Measurements from ENCODE around the gene DLG2. TPM values are rescaled to one million over a fixed set of nuclear protein-coding genes. Genes with fewer than 3 reads are reported as not detected.
A peak's percentile ranks its signal among the peaks of the same experiment; 100 is the strongest.
"Not testable (repeated sequence)": the region's sequence is repeated elsewhere in the genome, so short reads cannot be mapped to it uniquely, and the experiment has no call there.

The DLG2 gene
- total RNA-seq, 1 donor: 1.1 TPM

DNA sequence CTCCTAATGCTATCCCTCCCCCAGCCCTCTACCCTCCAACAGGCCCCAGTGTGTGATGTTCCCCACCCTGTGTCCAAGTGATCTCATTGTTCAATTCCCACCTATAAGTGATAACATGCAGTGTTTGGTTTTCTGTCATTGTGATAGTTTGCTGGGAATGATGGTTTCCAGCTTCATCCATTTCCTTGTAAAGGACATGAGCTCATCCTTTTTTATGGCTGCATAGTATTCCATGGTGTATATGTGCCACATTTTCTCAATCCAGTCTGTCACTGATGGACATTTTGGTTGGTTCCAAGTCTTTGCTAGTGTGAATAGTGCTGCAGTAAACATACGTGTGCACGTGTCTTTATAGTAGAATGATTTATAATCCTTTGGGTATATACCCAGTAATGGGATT lies 277.6 kb downstream of the DLG2 start:
- DNase-seq (ENCODE audit: low read depth in 2 of 3, low spot score in 2 of 3): not testable (repeated sequence)

DNA sequence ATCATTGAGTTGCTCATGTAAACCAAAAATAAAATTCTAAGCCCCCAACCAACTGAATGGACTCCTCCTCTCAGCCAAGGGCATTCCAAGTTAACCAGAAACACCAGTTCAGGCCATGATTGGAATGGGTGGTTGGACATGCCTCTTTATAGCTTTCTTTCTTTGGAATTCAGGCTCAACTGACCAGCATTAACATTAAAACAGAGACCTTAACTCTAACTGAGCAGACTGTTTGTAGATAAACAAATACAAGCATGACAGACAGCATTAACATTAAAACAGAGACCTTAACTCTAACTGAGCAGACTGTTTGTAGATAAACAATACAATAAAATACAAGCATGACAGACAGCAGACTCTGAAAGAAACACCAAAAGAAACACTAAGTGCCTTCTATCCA lies 278.2 kb downstream of the DLG2 start:
- DNase-seq (ENCODE audit: low read depth in 2 of 3, low spot score in 2 of 3): no peak

DNA sequence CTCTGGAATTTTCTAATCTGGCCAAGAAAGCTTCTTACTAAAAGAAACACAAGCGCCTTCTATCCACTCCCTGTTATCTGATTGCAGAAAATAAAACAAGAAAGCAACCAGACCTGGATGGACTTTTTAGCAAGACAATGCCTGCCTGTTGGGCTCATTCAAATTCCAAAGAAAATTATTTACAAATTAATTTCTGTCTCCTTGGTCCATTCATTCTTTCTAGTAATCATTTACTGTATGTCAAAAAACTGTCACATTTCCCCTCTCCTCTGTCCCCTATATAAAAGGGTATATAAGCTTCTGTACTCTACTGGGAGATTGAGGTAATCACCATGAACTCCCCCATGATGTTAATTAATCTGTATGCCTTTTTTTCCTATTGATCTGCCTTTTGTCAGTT lies 279.9 kb downstream of the DLG2 start:
- DNase-seq (ENCODE audit: low read depth in 2 of 3, low spot score in 2 of 3): no peak

DNA sequence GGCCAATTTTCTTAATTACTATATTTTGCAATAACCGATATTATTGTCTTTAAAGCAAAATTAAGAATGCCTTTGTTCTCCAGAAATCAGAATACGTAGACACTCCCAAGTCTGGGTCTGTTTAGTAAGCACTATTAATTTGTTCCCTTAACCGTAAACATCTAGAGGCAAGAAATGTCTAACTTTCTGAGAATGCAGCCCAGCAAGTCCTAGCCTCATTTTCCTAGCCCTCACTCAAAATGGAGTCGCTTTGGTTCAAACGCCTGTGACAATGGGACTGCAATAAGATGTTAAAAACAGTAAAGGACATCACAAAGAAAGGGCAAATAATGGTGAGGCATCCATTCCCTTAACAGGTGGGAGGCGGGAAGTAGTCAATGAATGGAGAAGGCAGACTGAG lies 280.7 kb downstream of the DLG2 start:
- no peak for DNase-seq (ENCODE audit: low read depth in 2 of 3, low spot score in 2 of 3)

DNA sequence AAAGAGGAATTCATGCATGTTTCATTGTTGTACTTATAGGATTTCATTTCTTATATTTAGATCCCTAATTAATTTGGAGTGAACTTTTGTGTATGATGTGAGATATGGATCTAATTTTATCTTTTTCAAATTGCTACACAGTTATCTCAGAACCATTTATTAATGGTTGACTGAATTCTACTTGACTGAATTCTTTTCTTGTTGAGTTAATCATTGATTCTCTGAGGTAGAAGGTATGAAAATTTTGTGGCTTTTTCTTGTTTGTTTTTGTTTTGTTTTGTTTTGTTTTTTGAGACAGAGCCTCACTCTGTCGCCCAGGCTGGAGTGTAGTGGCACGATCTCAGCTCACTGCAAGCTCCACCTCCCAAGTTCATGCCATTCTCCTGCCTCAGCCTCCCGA lies 286.3 kb downstream of the DLG2 start:
- not testable (repeated sequence) for DNase-seq (ENCODE audit: low read depth in 2 of 3, low spot score in 2 of 3)

DNA sequence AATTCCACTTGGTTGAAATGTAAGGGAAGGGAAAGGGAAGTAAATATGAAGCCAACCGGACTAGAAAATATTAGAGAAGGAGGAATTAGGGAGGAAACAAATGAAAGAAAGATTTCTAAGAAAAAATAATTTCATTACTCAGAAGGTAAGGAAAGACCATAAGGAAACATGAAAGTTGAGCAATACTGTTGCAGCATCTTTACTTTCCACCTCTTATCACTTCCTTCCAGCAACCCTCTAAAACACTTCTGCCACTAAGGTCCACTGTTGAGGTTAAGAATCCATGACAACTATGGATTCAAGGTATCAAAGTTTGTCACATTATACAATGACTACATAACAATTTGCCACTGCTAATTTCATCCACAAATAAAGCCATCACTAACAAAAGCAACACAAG lies 308.6 kb downstream of the DLG2 start:
- DNase-seq (ENCODE audit: low read depth in 2 of 3, low spot score in 2 of 3): no peak

DNA sequence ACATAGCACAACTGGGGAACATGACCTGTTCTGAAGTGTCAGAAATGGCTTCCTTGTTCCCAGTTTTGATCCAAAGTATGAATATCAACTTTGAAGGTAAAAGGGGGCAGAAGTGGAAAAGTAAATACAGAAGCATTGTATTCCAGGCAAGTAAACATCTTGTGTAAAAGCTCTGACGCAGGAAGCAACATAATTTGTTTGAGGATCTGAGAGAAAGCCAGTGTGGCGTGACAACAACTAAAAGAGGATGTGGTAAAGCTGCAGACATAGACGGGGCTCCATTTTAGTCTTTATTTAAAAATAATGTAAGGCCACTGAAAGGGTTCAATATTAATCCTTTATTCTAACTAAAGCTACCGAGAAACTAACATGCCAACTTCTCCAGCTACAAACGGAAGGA lies 310.2 kb downstream of the DLG2 start:
- DNase-seq (ENCODE audit: low read depth in 2 of 3, low spot score in 2 of 3): no peak

DNA sequence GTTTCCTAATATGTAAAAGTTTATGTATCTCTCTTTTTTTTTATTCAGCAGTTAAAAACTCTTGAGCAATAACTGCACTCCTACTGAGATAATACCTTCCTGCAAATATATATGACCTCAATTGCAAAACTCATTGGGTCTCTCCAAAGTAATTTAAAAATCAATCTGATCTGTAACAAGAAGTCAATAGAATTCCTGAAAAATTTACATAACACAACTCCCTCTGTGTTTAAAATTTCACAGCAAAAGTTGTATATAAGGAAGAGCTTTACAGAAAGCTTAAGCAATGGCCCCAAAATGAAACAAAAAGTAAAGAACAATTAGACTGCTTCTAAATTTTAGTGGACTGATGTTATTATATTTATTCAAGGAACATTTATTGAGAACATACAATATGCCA lies 313.4 kb downstream of the DLG2 start:
- no peak for DNase-seq (ENCODE audit: low read depth in 2 of 3, low spot score in 2 of 3)

DNA sequence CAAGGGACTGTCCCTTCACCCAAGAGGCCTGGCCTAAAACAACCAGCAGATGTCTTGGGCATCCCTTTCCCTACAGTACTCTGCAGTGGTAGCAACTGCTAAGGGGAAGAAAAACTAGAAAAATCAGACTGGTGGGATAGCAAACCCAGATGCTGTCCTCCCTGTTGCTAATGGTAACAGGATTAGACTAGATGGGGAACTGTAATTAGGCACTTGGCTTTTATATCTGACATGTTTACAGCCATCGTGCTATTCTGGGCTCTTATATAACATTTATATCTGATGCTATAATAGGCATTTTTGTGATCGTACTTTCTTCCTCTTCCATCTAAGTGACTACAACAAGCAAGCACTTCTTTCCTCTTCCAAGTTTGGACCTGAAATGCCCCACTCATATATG lies 316.7 kb downstream of the DLG2 start:
- DNase-seq (ENCODE audit: low read depth in 2 of 3, low spot score in 2 of 3): no peak

DNA sequence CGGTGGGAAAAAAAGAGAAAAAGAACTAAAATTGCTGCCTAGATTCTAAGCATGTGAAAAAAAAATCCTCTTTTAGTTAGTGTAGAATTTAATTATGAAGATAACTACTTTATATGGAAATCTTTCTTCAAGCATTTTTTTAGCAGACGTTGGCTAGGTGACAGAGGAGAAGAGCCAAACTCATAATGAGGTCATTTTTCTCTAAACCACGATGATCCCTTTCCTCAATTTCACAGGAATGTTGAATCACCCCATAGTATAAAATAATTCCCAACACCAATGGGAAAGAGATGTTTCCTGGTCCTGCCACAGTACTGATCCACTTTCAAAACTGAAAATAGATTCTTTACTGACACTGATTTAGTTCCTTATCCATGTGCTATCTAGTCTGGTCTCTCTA lies 319.8 kb downstream of the DLG2 start:
- DNase-seq (ENCODE audit: low read depth in 2 of 3, low spot score in 2 of 3): no peak

DNA sequence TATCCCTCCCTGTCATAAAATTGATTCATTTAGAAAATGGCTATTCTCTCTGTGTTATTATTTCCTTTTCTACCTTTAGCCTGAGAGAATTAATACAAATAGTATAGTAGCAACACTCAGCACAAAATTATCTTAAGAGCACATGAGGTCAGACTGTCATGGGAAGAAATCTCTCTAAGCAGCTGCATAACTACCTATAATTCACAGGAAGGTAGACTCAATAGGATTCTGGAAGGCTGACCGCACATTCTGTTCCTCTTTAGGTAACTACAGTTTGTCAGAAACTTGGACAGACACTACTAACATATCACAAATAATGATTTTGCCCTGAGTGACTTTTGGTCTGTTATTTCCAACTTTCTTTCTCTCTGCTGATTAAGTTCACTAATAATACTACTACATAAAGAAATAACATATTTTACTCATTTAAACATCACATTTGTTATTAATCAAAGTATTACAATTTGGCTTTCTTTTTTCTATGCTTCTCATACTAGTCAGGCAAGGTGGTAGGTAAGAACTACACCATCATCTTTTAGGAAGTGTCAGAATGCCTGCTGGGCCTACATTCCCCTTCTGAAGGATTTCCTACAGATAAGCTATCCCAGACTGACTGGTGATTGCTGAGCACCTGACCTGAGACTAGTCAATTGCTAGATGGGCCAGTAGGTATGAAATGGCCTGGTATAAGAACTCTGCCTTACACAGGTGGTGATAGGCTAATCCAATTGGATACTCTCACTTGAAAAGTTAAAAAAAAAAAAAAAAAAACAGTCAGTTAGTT lies 325.1 kb downstream of the DLG2 start:
- no peak for DNase-seq (ENCODE audit: low read depth in 2 of 3, low spot score in 2 of 3)

DNA sequence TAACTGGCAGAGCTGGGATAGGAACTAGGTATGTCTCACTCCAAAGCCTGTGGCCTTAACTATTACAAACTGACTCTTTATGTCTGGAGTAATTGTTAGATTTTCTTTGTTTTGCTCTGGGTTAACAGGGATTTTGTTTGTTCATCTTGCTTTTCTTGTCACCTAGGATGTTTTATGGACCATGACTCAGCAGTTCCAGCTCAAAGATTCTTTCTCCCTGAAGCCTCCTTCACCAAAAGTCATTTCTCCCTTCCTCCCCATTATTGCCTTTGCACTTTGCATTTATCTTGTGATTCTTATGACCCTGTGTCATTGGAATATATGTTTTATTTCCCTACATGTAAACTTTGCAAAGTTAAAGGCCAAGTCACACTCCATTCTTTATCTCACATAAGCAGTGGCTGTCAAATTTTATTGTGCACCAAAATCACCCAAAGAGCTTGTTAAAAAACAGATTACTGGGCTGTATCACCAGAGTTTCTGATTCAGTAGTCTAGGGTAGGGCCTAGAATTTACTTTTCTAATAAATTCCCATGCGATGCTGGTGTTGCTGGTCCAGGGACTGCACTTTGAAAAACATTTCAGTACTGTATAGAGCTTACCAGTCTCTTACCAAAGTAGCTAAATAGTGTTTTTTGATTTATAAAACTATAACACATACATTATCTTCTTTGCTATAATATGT lies 327.7 kb downstream of the DLG2 start:
- peak in 1 of 3 donors; percentile 2 for DNase-seq (ENCODE audit: low read depth in 2 of 3, low spot score in 2 of 3)

DNA sequence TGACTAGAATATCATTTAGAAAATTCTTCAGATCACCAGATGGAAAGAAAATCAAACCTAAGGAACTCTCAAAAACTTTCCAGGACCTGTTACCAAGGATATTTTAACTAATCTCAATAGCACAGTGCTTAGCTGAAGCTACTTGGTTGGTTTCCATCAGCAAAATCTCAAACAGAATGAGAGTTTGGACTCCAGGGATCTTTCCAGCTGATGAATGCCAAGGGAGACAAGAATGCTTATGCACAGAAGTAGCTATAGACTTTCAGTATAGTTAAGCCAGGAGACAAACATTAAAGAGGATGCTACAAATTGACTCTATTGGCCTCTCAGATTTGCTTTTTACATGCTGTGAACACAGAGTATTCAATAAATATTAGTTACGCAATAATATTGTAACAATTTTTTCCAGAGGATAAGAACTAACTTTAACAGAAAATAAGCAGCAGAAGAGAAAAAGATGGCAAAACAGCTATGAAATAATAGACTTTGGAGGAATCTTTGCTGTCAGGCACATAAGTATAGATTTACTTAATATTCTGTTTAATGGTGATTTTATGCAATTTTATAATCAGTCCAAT lies 331.4 kb downstream of the DLG2 start:
- DNase-seq (ENCODE audit: low read depth in 2 of 3, low spot score in 2 of 3): no peak

DNA sequence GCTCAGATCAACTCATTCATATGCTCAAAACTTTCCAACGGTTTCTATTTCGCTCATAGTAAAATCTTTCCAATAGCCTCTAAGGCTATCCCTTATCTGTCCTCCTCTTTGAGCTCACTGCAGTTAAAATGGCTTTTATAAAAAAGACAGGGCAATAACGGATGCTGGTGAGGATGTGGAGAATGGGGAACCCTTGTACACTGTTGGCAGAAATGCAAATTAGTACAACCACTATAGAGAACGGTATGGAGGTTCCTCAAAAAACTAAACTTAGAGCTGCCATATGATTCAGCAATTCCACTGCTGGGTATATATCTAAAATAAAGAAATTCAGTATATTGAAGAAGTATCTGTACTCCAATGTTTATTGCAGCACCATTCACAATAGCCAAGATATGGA lies 345.6 kb downstream of the DLG2 start:
- DNase-seq (ENCODE audit: low read depth in 2 of 3, low spot score in 2 of 3): peak in 1 of 3 donors; percentile 2

DNA sequence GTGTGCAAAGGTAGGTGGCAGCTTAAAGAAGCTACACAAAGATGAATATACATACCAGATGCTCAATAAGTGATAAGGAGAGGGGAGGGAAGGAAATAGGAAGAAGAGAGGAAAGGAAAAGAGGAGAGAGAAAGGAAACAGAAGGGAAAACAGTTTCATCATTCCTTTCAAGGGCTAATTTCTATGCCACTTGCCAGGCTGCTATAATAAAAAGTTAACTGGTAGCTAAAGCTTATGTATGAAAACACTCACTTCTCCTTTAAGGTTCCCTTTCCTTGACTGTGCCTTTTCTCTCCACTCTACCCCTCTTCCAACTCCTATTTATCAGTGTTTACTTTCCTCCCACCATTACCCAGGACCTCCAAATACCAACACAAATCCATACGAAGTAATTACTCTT lies 347.9 kb downstream of the DLG2 start:
- DNase-seq (ENCODE audit: low read depth in 2 of 3, low spot score in 2 of 3): no peak

DNA sequence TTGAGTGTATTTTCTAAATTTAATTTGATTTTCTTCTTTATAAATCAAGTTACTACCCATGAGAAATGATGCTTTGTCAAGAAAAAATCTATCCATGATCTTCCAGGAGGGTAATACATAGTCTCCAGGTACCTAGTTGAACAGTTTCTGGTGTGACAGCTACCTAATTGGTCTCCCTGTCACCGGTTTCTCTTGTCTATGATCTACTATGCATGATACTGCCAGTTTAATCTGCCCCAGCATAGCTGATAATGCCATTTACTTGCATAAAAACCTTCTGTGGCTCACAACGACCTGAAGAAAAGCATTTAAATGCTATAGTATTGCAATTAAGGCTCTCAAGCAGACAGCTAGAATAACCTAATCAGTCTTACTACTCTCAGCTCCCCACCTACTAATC lies 349.5 kb downstream of the DLG2 start:
- DNase-seq (ENCODE audit: low read depth in 2 of 3, low spot score in 2 of 3): no peak

DNA sequence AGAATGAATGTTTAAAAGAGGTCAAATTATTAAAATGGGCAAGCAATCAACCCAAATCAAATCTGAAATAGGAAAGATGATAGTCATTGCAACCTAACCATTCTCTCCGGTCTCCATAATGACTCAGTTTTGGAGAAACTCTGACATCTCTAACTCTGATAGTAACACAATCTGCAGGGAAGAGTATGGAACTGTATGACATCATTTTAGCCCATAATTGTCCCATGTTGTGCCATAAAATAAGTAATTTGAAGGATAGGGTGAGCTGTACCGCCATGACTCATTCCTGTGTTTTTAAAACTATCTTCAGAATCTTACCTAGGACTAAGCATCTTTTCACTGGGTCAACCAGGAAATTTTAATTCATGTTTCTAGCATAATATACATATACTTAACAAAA lies 350.8 kb downstream of the DLG2 start:
- DNase-seq (ENCODE audit: low read depth in 2 of 3, low spot score in 2 of 3): no peak

DNA sequence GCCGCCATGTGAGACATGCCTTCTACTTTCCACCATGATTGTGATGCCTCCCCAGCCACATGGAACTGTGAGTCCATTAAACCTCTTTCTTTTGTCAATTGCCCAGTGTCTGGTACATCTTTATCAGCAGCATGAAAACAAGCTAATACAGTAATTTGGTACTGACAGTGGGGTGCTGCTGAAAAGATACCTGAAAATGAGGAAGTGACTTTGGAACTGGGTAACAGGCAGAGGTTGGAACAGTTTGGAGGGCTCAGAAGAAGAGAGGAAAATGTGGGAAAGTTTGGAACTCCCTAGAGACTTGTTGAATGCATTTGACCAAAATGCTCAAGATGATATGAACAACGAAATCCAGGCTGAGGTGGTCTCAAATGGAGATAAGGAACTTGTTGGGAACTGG lies 356.8 kb downstream of the DLG2 start:
- not testable (repeated sequence) for DNase-seq (ENCODE audit: low read depth in 2 of 3, low spot score in 2 of 3)

DNA sequence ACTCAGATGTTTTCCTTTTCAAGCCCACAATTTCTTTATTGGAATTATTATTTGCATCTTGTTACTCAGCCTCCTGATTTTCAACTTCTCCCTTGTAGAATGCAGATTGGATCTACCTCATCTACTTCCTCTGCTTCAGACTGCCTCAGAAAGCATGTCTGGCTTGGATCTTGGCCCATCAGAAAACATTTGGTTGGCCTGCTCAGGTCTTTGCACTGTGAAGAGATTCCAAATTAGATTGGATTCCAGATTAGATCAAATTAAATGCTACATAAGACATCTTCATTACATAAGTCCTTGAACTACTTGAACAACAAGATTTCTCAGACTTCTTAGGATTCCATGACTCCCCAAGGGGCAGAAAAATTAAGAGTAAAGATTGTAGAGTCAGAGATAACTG lies 358.0 kb downstream of the DLG2 start:
- no peak for DNase-seq (ENCODE audit: low read depth in 2 of 3, low spot score in 2 of 3)

DNA sequence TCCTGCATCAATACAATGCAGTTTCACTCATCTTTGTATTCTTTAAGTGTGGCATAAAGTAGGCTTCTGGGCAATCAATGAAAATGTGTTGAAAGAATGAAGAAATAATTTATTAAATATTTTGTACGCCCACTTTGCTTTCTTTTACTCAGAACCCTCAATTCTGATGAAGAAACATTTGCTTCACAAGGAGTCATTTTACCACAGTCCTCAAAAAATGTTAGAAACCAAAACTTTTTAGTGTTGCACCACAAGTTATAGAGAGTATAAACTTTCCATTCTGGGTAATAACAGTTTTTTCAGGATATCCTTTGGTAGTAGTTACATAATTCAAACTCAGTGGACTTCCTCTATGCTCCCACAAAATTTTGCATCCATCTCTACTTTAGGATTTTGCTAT lies 360.5 kb downstream of the DLG2 start:
- DNase-seq (ENCODE audit: low read depth in 2 of 3, low spot score in 2 of 3): no peak

DNA sequence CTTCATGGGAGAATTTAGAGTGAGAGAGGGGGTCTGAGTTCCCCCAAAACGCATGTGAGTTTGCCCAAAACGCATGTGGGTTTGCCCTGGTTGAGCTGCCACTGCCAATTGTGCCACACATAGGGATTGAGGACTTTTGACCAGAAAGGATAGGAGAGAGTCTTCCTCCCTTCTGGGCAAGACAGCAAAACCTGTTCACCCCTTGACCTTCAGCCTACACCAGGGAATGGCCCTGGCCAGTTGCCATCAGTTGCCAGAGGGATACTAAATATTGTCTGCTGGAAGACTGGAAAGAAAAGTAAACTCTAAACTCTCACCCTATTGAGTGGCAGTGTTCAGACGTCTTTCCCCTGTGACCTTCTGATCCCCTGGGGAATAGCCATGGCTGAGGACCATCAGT lies 363.8 kb downstream of the DLG2 start:
- no peak for DNase-seq (ENCODE audit: low read depth in 2 of 3, low spot score in 2 of 3)

DNA sequence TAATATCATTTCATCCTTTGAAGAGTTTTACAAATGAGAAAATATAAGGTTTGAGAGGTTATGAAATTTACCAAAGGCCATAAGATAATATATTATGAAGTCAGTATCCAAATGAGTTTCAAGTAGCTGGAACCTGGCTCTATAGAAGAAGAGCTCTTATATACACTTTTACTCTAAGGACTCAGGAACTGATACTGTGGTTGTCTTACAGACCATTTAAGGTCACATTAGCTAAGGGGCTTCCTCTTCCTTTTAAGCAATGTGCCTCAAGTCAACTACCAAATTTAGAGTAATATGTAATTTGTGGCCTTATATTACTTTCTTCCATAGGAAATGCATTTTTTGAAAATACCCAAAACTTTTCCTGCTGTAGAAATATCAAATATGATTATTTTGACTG lies 369.3 kb downstream of the DLG2 start:
- no peak for DNase-seq (ENCODE audit: low read depth in 2 of 3, low spot score in 2 of 3)
